Measurements from ENCODE around the gene RSPH9.

- TF ChIP-seq ELF1 (IDR thresholded peaks at IDR 0.05) = no peak
- no peak for TF ChIP-seq MXI1 (IDR thresholded peaks at IDR 0.05; ENCODE audit: low read depth, low read length)
- no peak for TF ChIP-seq MEF2A (IDR thresholded peaks at IDR 0.05; ENCODE audit: borderline replicate concordance, low read depth)
- no peak for TF ChIP-seq RFX5 (IDR thresholded peaks at IDR 0.05; ENCODE audit: low read length)
- TF ChIP-seq, protein P1, sequence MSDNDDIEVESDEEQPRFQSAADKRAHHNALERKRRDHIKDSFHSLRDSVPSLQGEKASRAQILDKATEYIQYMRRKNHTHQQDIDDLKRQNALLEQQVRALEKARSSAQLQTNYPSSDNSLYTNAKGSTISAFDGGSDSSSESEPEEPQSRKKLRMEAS (IDR thresholded peaks at IDR 0.05; ENCODE audit: low read depth) = no peak
- TF ChIP-seq YY1 (IDR thresholded peaks at IDR 0.05; ENCODE audit: low read depth) = no peak
- TF ChIP-seq, protein P2, sequence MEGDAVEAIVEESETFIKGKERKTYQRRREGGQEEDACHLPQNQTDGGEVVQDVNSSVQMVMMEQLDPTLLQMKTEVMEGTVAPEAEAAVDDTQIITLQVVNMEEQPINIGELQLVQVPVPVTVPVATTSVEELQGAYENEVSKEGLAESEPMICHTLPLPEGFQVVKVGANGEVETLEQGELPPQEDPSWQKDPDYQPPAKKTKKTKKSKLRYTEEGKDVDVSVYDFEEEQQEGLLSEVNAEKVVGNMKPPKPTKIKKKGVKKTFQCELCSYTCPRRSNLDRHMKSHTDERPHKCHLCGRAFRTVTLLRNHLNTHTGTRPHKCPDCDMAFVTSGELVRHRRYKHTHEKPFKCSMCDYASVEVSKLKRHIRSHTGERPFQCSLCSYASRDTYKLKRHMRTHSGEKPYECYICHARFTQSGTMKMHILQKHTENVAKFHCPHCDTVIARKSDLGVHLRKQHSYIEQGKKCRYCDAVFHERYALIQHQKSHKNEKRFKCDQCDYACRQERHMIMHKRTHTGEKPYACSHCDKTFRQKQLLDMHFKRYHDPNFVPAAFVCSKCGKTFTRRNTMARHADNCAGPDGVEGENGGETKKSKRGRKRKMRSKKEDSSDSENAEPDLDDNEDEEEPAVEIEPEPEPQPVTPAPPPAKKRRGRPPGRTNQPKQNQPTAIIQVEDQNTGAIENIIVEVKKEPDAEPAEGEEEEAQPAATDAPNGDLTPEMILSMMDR (IDR thresholded peaks at IDR 0.05) = no peak
- no peak for TF ChIP-seq TAF1 (IDR thresholded peaks at IDR 0.05; ENCODE audit: borderline replicate concordance, low read depth, low read length)
- TF ChIP-seq TCF12 (IDR thresholded peaks at IDR 0.05) = no peak
- no peak for TF ChIP-seq PBX3 (IDR thresholded peaks at IDR 0.05)
- no peak for TF ChIP-seq EP300 (IDR thresholded peaks at IDR 0.05; ENCODE audit: borderline replicate concordance in 1 of 2, low read depth in 1 of 2, low read length in 1 of 2)
- TF ChIP-seq, protein P3, sequence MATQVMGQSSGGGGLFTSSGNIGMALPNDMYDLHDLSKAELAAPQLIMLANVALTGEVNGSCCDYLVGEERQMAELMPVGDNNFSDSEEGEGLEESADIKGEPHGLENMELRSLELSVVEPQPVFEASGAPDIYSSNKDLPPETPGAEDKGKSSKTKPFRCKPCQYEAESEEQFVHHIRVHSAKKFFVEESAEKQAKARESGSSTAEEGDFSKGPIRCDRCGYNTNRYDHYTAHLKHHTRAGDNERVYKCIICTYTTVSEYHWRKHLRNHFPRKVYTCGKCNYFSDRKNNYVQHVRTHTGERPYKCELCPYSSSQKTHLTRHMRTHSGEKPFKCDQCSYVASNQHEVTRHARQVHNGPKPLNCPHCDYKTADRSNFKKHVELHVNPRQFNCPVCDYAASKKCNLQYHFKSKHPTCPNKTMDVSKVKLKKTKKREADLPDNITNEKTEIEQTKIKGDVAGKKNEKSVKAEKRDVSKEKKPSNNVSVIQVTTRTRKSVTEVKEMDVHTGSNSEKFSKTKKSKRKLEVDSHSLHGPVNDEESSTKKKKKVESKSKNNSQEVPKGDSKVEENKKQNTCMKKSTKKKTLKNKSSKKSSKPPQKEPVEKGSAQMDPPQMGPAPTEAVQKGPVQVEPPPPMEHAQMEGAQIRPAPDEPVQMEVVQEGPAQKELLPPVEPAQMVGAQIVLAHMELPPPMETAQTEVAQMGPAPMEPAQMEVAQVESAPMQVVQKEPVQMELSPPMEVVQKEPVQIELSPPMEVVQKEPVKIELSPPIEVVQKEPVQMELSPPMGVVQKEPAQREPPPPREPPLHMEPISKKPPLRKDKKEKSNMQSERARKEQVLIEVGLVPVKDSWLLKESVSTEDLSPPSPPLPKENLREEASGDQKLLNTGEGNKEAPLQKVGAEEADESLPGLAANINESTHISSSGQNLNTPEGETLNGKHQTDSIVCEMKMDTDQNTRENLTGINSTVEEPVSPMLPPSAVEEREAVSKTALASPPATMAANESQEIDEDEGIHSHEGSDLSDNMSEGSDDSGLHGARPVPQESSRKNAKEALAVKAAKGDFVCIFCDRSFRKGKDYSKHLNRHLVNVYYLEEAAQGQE (IDR thresholded peaks at IDR 0.05; ENCODE audit: low read depth, low read length) = no peak
Observed at GRCh38 chr6:43648248-43648647, 3.4 kb downstream of the RSPH9 start.
